Keratinocyte (primary cell): ENCODE results near the gene MGAT4A. TPM values are rescaled to one million over a fixed set of nuclear protein-coding genes. Genes with fewer than 3 reads are reported as not detected.

ENCODE experiments used
- DNase-seq: peaks from one replicate; pipeline ENCODE4 v3.0.0-alpha.2; 2011; ENCODE audit warnings: low read depth, missing footprints, low spot score
- FAIRE-seq: peaks from 2 replicates; lab custom pipeline; 2011; peaks lifted over from hg19 to GRCh38; lab: Jason Lieb, UNC
- H2AFZ ChIP-seq: 2 replicates; pipeline ENCODE4 v1.6.0; 2012; ENCODE audit warnings: low read length, control low read depth, inconsistent platforms; ENCODE audit not compliant: control insufficient read depth
- H3K27ac ChIP-seq: 2 replicates; pipeline ENCODE4 v1.5.1; 2011; ENCODE audit warnings: low read length; ENCODE audit not compliant: control insufficient read depth, insufficient read depth
- H3K27me3 ChIP-seq: 3 replicates; pipeline ENCODE4 v1.6.0; 2011; ENCODE audit warnings: low read length; ENCODE audit not compliant: control insufficient read depth, insufficient read depth; ENCODE audit errors: extremely low read depth
- H3K36me3 ChIP-seq, 2 experiments: 2 replicates in 1 of 2; 3 replicates in 1 of 2; pipeline ENCODE4 v1.5.1; 2011; ENCODE audit warnings: low read length in 2 of 2, mild to moderate bottlenecking in 1 of 2; ENCODE audit not compliant: control insufficient read depth in 2 of 2, insufficient read depth in 2 of 2; ENCODE audit errors: extremely low read depth in 1 of 2
- H3K4me1 ChIP-seq: 3 replicates; pipeline ENCODE4 v1.5.1; 2011; ENCODE audit warnings: low read length; ENCODE audit not compliant: control insufficient read depth, insufficient read depth; ENCODE audit errors: extremely low read depth
- H3K4me2 ChIP-seq: 3 replicates; pipeline ENCODE4 v1.6.0; 2011; ENCODE audit warnings: low read depth, low read length; ENCODE audit not compliant: control insufficient read depth, insufficient read depth; ENCODE audit errors: extremely low read depth
- H3K4me3 ChIP-seq, 3 experiments: fragments of 200-600 bp in 1 of 3; sonication (generic) in 1 of 3; 2 replicates in 2 of 3; 3 replicates in 1 of 3; pipeline ENCODE4 v1.5.1; 2011 to 2016; ENCODE audit warnings: low read length in 3 of 3, mild to moderate bottlenecking in 3 of 3, control low read depth in 2 of 3, inconsistent platforms in 1 of 3, low read depth in 1 of 3, mixed read lengths in 1 of 3, mixed run types in 1 of 3, moderate library complexity in 1 of 3; ENCODE audit not compliant: control insufficient read depth in 2 of 3, insufficient read depth in 2 of 3; ENCODE audit errors: extremely low read depth in 1 of 3
- H3K79me2 ChIP-seq: 2 replicates; pipeline ENCODE4 v1.6.0; 2012; ENCODE audit warnings: low read length; ENCODE audit not compliant: control insufficient read depth, insufficient read depth
- H3K9ac ChIP-seq: 3 replicates; pipeline ENCODE4 v1.6.0; 2011; ENCODE audit warnings: low read length; ENCODE audit not compliant: control insufficient read depth, insufficient read depth; ENCODE audit errors: extremely low read depth
- H3K9me1 ChIP-seq: 3 replicates; pipeline ENCODE4 v1.6.0; 2011; ENCODE audit warnings: low read length; ENCODE audit not compliant: control insufficient read depth, insufficient read depth; ENCODE audit errors: extremely low read depth
- H3K9me3 ChIP-seq: 2 replicates; pipeline ENCODE4 v1.5.1; 2012; ENCODE audit warnings: low read depth, low read length; ENCODE audit not compliant: control insufficient read depth
- H4K20me1 ChIP-seq: 3 replicates; pipeline ENCODE4 v1.6.0; 2011; ENCODE audit warnings: low read length; ENCODE audit not compliant: control insufficient read depth, insufficient read depth; ENCODE audit errors: extremely low read depth
- EZH2 ChIP-seq: IDR thresholded peaks from one replicate; pipeline ENCODE4 v1.6.1; 2012; ENCODE audit warnings: inconsistent platforms, mild to moderate bottlenecking, low read length, moderate library complexity
- dilution Hi-C: fragments of 300-500 bp; cut with MboI; formaldehyde crosslinking; loops from one replicate; pipeline ENCODE4 v1.7.0; 2020; ENCODE audit warnings: low sequenced_read_pairs; ENCODE audit not compliant: extremely low pct_ligation_motif_present
- polyA plus RNA-seq, 5 experiments: library from polyadenylated mRNA; depleted of rRNA in 3 of 5; stranded (reverse) in 3 of 5; stranded (forward) in 1 of 5; unstranded in 1 of 5; fragments of >200 nt; gene quantifications; 1 replicate in 1 of 5; 2 replicates in 3 of 5; 3 replicates in 1 of 5; pipeline versions ENCODE4 v1.2.1 to v1.2.3, GENCODE V29; 2011 to 2012; ENCODE audit warnings: missing spikeins in 2 of 5, low read depth in 1 of 5, low replicate concordance in 1 of 5
- TF ChIP-seq, protein P1 (sequence below), 3 experiments: IDR thresholded peaks in 1 of 3; conservative IDR thresholded peaks in 1 of 3; optimal IDR thresholded peaks in 1 of 3; 2 replicates in 2 of 3; 3 replicates in 1 of 3; pipeline versions ENCODE3 to v1.5.1; 2011; ENCODE audit warnings: low read length in 3 of 3, mild to moderate bottlenecking in 3 of 3, moderate library complexity in 2 of 3, control low read depth in 1 of 3, inconsistent platforms in 1 of 3; ENCODE audit not compliant: insufficient read depth in 2 of 3; ENCODE audit errors: extremely low read depth in 1 of 3

MGAT4A gene
- polyA plus RNA-seq, 1 donor (not counting 4 experiments of a cell fraction or from before 2014, with no cell fraction given), result 0.81 TPM

DNA sequence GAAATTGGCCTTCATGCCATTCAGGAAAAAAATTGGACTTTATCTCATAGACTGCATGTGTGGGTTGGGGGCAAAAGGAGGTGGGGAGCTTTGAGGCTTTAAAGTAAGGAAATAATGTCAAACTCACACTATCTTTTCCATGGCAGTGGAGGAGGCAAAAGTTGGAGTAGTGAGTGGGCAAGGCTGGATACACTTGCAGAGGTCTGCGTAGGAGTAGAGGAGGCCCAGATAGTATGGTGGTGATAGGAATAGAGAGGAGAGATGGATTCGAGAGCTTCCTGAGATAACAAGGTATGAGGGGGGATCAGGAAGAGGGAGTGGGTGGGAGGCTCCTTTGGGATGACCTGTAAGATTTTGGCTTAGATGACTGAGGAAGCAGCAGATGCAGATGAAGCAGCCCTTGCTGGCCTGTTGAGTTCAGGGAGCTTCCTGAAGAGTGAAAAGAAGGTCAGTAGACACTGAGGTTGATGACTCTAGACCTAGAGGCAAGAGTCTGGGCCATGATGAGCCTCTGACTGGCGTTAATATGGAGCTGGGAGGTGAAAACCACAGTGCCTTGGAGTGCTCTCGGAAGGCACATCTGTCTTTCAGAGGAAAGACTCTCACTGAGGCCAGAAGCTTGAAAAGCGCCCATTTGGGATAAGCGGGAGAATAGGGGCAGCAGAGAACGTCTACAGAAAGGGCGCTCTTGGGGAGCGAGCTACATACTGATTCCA, 116.8 kb downstream of the MGAT4A start:
- no peak for FAIRE-seq

DNA sequence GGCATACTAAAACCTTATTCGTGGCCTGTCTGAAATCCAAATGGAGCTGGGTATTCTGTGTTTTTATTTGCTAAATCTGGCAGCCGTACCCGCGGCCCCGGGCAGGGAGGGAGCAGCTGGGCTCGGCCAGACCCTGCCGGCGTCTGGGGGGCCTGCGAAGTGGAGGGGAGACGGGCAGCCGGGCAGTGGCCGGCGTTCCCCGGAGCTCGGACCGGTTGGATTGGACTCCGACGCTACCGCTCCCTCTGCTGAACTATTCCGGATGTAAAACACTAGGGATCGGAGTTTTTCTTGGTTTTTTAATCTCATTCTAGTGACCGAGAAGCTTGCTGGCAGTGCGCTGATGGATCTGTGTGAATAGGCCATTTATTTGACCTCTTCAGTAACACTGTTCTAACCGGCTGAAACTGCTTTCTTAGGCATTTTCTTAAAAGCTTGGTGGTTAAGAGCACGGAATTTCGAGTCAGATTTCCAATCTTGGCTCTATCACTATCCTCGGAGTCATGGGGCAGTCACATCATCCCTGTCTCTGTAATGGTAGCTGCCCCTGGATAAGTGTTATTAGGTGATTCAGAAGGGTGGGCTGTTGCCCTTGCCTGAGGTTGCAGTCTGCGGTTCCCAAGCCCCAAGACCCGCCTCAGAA, 121.8 kb downstream of the MGAT4A start:
- Histone ChIP-seq H3K79me2 (peaks cover 66% of the 10 kb centered on the region), H3K27ac (peak overlapping the region; percentile 94), H2AFZ (peak overlapping the region; percentile 93), H3K9ac (peak overlapping the region; percentile 97), H4K20me1 (no peaks in the 10 kb centered on the region), H3K4me2 (peak overlapping the region; percentile 75), H3K9me3 (no peaks in the 10 kb centered on the region), H3K36me3 (peaks cover 7 to 15% of the 10 kb centered on the region in 2 experiments), H3K27me3 (no peaks in the 10 kb centered on the region), H3K9me1 (peaks cover 3% of the 10 kb centered on the region), H3K4me1 (peaks cover 26% of the 10 kb centered on the region), H3K4me3 (peak overlapping the region; percentile 96 to 99 (median 98))
- FAIRE-seq, result no peak
- TF ChIP-seq, protein P1, sequence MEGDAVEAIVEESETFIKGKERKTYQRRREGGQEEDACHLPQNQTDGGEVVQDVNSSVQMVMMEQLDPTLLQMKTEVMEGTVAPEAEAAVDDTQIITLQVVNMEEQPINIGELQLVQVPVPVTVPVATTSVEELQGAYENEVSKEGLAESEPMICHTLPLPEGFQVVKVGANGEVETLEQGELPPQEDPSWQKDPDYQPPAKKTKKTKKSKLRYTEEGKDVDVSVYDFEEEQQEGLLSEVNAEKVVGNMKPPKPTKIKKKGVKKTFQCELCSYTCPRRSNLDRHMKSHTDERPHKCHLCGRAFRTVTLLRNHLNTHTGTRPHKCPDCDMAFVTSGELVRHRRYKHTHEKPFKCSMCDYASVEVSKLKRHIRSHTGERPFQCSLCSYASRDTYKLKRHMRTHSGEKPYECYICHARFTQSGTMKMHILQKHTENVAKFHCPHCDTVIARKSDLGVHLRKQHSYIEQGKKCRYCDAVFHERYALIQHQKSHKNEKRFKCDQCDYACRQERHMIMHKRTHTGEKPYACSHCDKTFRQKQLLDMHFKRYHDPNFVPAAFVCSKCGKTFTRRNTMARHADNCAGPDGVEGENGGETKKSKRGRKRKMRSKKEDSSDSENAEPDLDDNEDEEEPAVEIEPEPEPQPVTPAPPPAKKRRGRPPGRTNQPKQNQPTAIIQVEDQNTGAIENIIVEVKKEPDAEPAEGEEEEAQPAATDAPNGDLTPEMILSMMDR (optimal IDR thresholded peaks at IDR 0.05 in 1 of 3, IDR thresholded peaks at IDR 0.05 in 1 of 3, conservative IDR thresholded peaks at IDR 0.05 in 1 of 3; ENCODE audit: extremely low read depth in 1 of 3, insufficient read depth in 2 of 3, low read length in 3 of 3), result no peak
- TF ChIP-seq EZH2, result no peak
- no peak for DNase-seq
- dilution Hi-C loops, result no loop called here

More for the DNA sequence above, 116.8 kb downstream of the MGAT4A start:
- Histone ChIP-seq H4K20me1 (no peaks in the 10 kb centered on the region), H3K9ac (no peak overlapping the region), H3K27me3 (no peaks in the 10 kb centered on the region), H3K4me2 (no peak overlapping the region), H3K79me2 (peaks cover 21% of the 10 kb centered on the region), H3K4me1 (peaks cover 13% of the 10 kb centered on the region), H3K27ac (no peak overlapping the region), H3K4me3 (no peak overlapping the region), H3K36me3 (peaks cover 26 to 36% of the 10 kb centered on the region in 2 experiments), H2AFZ (no peak overlapping the region), H3K9me3 (no peaks in the 10 kb centered on the region), H3K9me1 (no peaks in the 10 kb centered on the region)
- no peak for TF ChIP-seq EZH2
- TF ChIP-seq, protein P1 (optimal IDR thresholded peaks at IDR 0.05 in 1 of 3, IDR thresholded peaks at IDR 0.05 in 1 of 3, conservative IDR thresholded peaks at IDR 0.05 in 1 of 3; ENCODE audit: extremely low read depth in 1 of 3, insufficient read depth in 2 of 3, low read length in 3 of 3), result no peak
- dilution Hi-C loops, result no loop called here
- DNase-seq, result no peak
